Body of pancreas (tissue), 4 donors: Measurements from ENCODE around the gene ISL2.

Source experiments
- CTCF ChIP-seq, 7 experiments: fragments of 450-650 bp in 4 of 7; fragments of 200-600 bp in 3 of 7; sonication (generic) in 3 of 7; IDR thresholded peaks; one replicate each; pipeline ENCODE4 v1.5.1; 2016 to 2019; ENCODE audit warnings: antibody characterized with exemption in 7 of 7
- POLR2A ChIP-seq, 3 donors: fragments of 450-650 bp; IDR thresholded peaks; one replicate each; pipeline ENCODE4 v1.6.1; 2016; ENCODE audit warnings: antibody characterized with exemption in 3 of 3, mild to moderate bottlenecking in 2 of 3

- TF ChIP-seq CTCF (IDR thresholded peaks at IDR 0.05), result no peak
- no peak for TF ChIP-seq POLR2A (IDR thresholded peaks at IDR 0.05)
Measured at GRCh38 chr15:76342382-76343201, 6.0 kb downstream of the ISL2 start.
